GM18867 (cell line): ENCODE data around the gene MXRA8.
"Not testable (repeated sequence)": the region's sequence is repeated elsewhere in the genome, so short reads cannot be mapped to it uniquely, and the experiment has no call there.

Experiments used
- ATAC-seq: cut with Tn5 transposase; IDR thresholded peaks from one replicate; pipeline ENCODE4 v1.9.1; 2021; ENCODE audit warnings: mild to moderate bottlenecking, moderate library complexity; ENCODE audit not compliant: unreplicated experiment

MXRA8 gene

GRCh38 chr1:1393428-1393827 is 35.1 kb upstream of the MXRA8 start:
- no peak for ATAC-seq

GRCh38 chr1:1393014-1393413 is 34.7 kb upstream of the MXRA8 start:
- ATAC-seq, result no peak

- ATAC-seq, result no peak
Measured at GRCh38 chr1:1391225-1391624, 32.9 kb upstream of the MXRA8 start.

GRCh38 chr1:1390675-1391074 is 32.3 kb upstream of the MXRA8 start:
- no peak for ATAC-seq

GRCh38 chr1:1388078-1388472 is 29.7 kb upstream of the MXRA8 start:
- ATAC-seq, result no peak

- no peak for ATAC-seq
Measured at GRCh38 chr1:1387098-1388077, 29.0 kb upstream of the MXRA8 start.

- no peak for ATAC-seq
Measured at GRCh38 chr1:1385931-1386330, 27.6 kb upstream of the MXRA8 start.

- not testable (repeated sequence) for ATAC-seq
Measured at GRCh38 chr1:1385339-1385738, 27.0 kb upstream of the MXRA8 start.

- no peak for ATAC-seq
Measured at GRCh38 chr1:1381294-1381693, 22.9 kb upstream of the MXRA8 start.

- ATAC-seq, result no peak
Measured at GRCh38 chr1:1380860-1381259, 22.5 kb upstream of the MXRA8 start.

GRCh38 chr1:1377540-1378205 is 19.3 kb upstream of the MXRA8 start:
- ATAC-seq, result no peak

GRCh38 chr1:1376551-1377226 is 18.3 kb upstream of the MXRA8 start:
- no peak for ATAC-seq

- ATAC-seq, result peak; percentile 82
Measured at GRCh38 chr1:1374929-1375662, 16.7 kb upstream of the MXRA8 start, which contains the start of gene AURKAIP1. Gene AURKAIP1 (minus strand): TSS chr1:1375207. CDS start chr1:1374756, 451 bp downstream.

GRCh38 chr1:1374589-1374928 is 16.2 kb upstream of the MXRA8 start:
- ATAC-seq, result no peak

GRCh38 chr1:1373815-1374588 is 15.6 kb upstream of the MXRA8 start:
- no peak for ATAC-seq

GRCh38 chr1:1373051-1373814 is 14.9 kb upstream of the MXRA8 start:
- ATAC-seq, result no peak

- no peak for ATAC-seq
Measured at GRCh38 chr1:1371746-1372711, 13.7 kb upstream of the MXRA8 start.

- no peak for ATAC-seq
Measured at GRCh38 chr1:1371364-1371745, 13.0 kb upstream of the MXRA8 start.
